HEK293 (cell line): ENCODE measurements around the gene RETNLB.

Experiments used
- CTCF ChIA-PET: fragments of 350-600 bp; formaldehyde crosslinking; extraction: SDS; loops from one replicate; lab custom pipeline; 2021; ENCODE audit warnings: antibody characterized with exemption; lab: Yijun Ruan, JAX
- POLR2A ChIA-PET: fragments of 300-600 bp; formaldehyde crosslinking; extraction: SDS; loops from one replicate; lab custom pipeline; 2020; ENCODE audit warnings: antibody characterized with exemption, inconsistent platforms; lab: Yijun Ruan, JAX
- H3K27ac ChIP-seq: fragments of 200-500 bp; sonication (Bioruptor generic); 2 replicates; pipeline ENCODE4 v1.5.1; 2014; ENCODE audit warnings: low read depth, low read length, control low read depth, inconsistent platforms; ENCODE audit errors: extremely low read depth
- H3K36me3 ChIP-seq, 2 experiments: fragments of 200-500 bp in 1 of 2; sonication (Bioruptor generic) in 1 of 2; 1 replicate in 1 of 2; 2 replicates in 1 of 2; pipeline ENCODE4 v1.5.1; 2014 to 2017; ENCODE audit warnings: inconsistent platforms in 2 of 2, low read length in 2 of 2; ENCODE audit not compliant: control insufficient read depth in 2 of 2, insufficient read depth in 1 of 2
- H3K4me1 ChIP-seq: fragments of 200-500 bp; sonication (Bioruptor generic); 2 replicates; pipeline ENCODE4 v1.5.1; 2014; ENCODE audit warnings: mild to moderate bottlenecking, low read length, inconsistent platforms; ENCODE audit not compliant: control insufficient read depth, insufficient read depth
- H3K4me3 ChIP-seq: 2 replicates; pipeline ENCODE4 v1.5.1; 2011; ENCODE audit warnings: low read depth, mild to moderate bottlenecking, control low read depth, low read length, moderate library complexity
- H3K9me3 ChIP-seq: fragments of 200-500 bp; sonication (Bioruptor generic); 2 replicates; pipeline ENCODE4 v1.5.1; 2014; ENCODE audit warnings: low read depth, low read length, inconsistent platforms; ENCODE audit not compliant: control insufficient read depth, insufficient read depth
- KLF17 ChIP-seq: fragments of 450-650 bp; formaldehyde crosslinking; IDR thresholded peaks from 2 replicates; pipeline ENCODE4 v1.5.1; 2016; ENCODE audit warnings: missing biosample characterization, missing genetic modification characterization
- MYNN ChIP-seq: fragments of 450-650 bp; formaldehyde crosslinking; IDR thresholded peaks from 2 replicates; pipeline ENCODE4 v1.5.1; 2016; ENCODE audit warnings: missing biosample characterization, missing genetic modification characterization, borderline replicate concordance
- PRDM10 ChIP-seq: fragments of 450-650 bp; formaldehyde crosslinking; IDR thresholded peaks from 2 replicates; pipeline ENCODE4 v1.5.1; 2016; ENCODE audit warnings: missing biosample characterization, missing genetic modification characterization
- SALL2 ChIP-seq: fragments of 450-650 bp; formaldehyde crosslinking; IDR thresholded peaks from 2 replicates; pipeline ENCODE4 v1.5.0; 2017; ENCODE audit warnings: missing biosample characterization, mild to moderate bottlenecking, missing genetic modification characterization, borderline replicate concordance
- WT1 ChIP-seq: fragments of 450-650 bp; formaldehyde crosslinking; IDR thresholded peaks from 2 replicates; pipeline ENCODE4 v1.5.1; 2016; ENCODE audit warnings: missing biosample characterization, missing genetic modification characterization
- ZBTB44 ChIP-seq: fragments of 450-650 bp; IDR thresholded peaks from 2 replicates; pipeline ENCODE4 v1.5.1; 2018; ENCODE audit warnings: missing biosample characterization, mild to moderate bottlenecking, missing genetic modification characterization
- ZBTB48 ChIP-seq: fragments of 450-650 bp; formaldehyde crosslinking; IDR thresholded peaks from 2 replicates; pipeline ENCODE4 v1.5.1; 2016; ENCODE audit warnings: missing biosample characterization, missing genetic modification characterization
- ZNF114 ChIP-seq: fragments of 450-650 bp; formaldehyde crosslinking; IDR thresholded peaks from 2 replicates; pipeline ENCODE4 v1.5.0; 2017; ENCODE audit warnings: missing biosample characterization, missing genetic modification characterization
- ZNF157 ChIP-seq: fragments of 450-650 bp; formaldehyde crosslinking; IDR thresholded peaks from 2 replicates; pipeline ENCODE4 v1.5.1; 2016; ENCODE audit warnings: missing biosample characterization, missing genetic modification characterization
- ZNF280C ChIP-seq: fragments of 450-650 bp; formaldehyde crosslinking; IDR thresholded peaks from 2 replicates; pipeline ENCODE4 v1.5.1; 2016; ENCODE audit warnings: missing biosample characterization, missing genetic modification characterization
- ZNF311 ChIP-seq: fragments of 450-650 bp; formaldehyde crosslinking; IDR thresholded peaks from 2 replicates; pipeline ENCODE4 v1.5.1; 2017; ENCODE audit warnings: missing biosample characterization, missing genetic modification characterization, borderline replicate concordance
- ZNF433 ChIP-seq: fragments of 450-650 bp; formaldehyde crosslinking; IDR thresholded peaks from 2 replicates; pipeline ENCODE4 v1.5.1; 2016; ENCODE audit warnings: missing biosample characterization, missing genetic modification characterization, low read depth
- ZNF449 ChIP-seq: fragments of 450-650 bp; formaldehyde crosslinking; IDR thresholded peaks from 2 replicates; pipeline ENCODE4 v1.5.1; 2017; ENCODE audit warnings: missing biosample characterization, mild to moderate bottlenecking, missing genetic modification characterization, moderate library complexity
- ZNF549 ChIP-seq: fragments of 450-650 bp; IDR thresholded peaks from 2 replicates; pipeline ENCODE4 v1.5.1; 2018; ENCODE audit warnings: missing biosample characterization, missing genetic modification characterization, mild to moderate bottlenecking, inconsistent platforms, moderate library complexity
- ZNF560 ChIP-seq: fragments of 450-650 bp; formaldehyde crosslinking; IDR thresholded peaks from 2 replicates; pipeline ENCODE4 v1.5.1; 2017; ENCODE audit warnings: missing biosample characterization, missing genetic modification characterization, borderline replicate concordance
- ZNF670 ChIP-seq: fragments of 450-650 bp; formaldehyde crosslinking; IDR thresholded peaks from 2 replicates; pipeline ENCODE4 v1.5.1; 2016; ENCODE audit warnings: missing biosample characterization, missing genetic modification characterization, low read depth

RETNLB gene

GRCh38 chr3:108728105-108728504, 29.1 kb downstream of the RETNLB start:
- H3K4me3 ChIP-seq: no peak overlapping the region
- no peaks in the 10 kb centered on the region for H3K4me1 ChIP-seq
- H3K9me3 ChIP-seq: no peaks in the 10 kb centered on the region
- no peak for TF ChIP-seq ZNF280C (tag by site-specific recombination)
- TF ChIP-seq ZNF311 (tag by site-specific recombination): no peak
- TF ChIP-seq ZNF670: no peak
- TF ChIP-seq ZNF449 (tag by site-specific recombination): no peak
- TF ChIP-seq ZNF560 (tag by site-specific recombination): no peak
- TF ChIP-seq ZNF433 (tag by site-specific recombination): no peak
- no peak for TF ChIP-seq KLF17 (tag by site-specific recombination)
- POLR2A ChIA-PET: no interaction called here
- no peaks in the 10 kb centered on the region for H3K36me3 ChIP-seq
- CTCF ChIA-PET: interaction anchor here (0.6 to 0.7 kb wide), 2 partner anchors 137 to 468 kb away, joined by 3 to 6 read pairs; no protein-coding TSS in a partner anchor
- H3K27ac ChIP-seq: no peak overlapping the region

GRCh38 chr3:108724101-108724500, 33.1 kb downstream of the RETNLB start:
- H3K36me3 ChIP-seq: no peaks in the 10 kb centered on the region
- POLR2A ChIA-PET: no interaction called here
- no peaks in the 10 kb centered on the region for H3K9me3 ChIP-seq
- H3K4me3 ChIP-seq: no peak overlapping the region
- no peak overlapping the region for H3K27ac ChIP-seq
- no peaks in the 10 kb centered on the region for H3K4me1 ChIP-seq
- TF ChIP-seq ZNF157 (tag by site-specific recombination) (no peak), ZBTB48 (no peak), PRDM10 (no peak), ZBTB44 (tag by site-specific recombination) (no peak), ZNF114 (no peak), WT1 (tag by site-specific recombination) (no peak), MYNN (tag by site-specific recombination) (no peak), ZNF549 (tag by site-specific recombination) (no peak), SALL2 (tag by site-specific recombination) (no peak)
- CTCF ChIA-PET: no interaction called here
